Natural killer cell (primary cell): ENCODE data around the gene PLXNA4. TPM values are rescaled to one million over a fixed set of nuclear protein-coding genes. Genes with fewer than 3 reads are reported as not detected.

Source experiments
- ATAC-seq, 3 donors: fragments of 150-1000 bp in 2 of 3; fragments of 200-7000 bp in 1 of 3; cut with Tn5 transposase; 1 replicate in 1 of 3; 2 replicates in 2 of 3; pipeline ENCODE4 v1.10.0; 2021; ENCODE audit warnings: mild to moderate bottlenecking in 2 of 3, moderate library complexity in 2 of 3
- DNase-seq, 2 donors: peaks; one replicate each; pipeline versions ENCODE4 v3.0.0 to v3.0.0-alpha.2; 2013 to 2021; ENCODE audit warnings: mixed read lengths in 1 of 2
- H3K27ac ChIP-seq: one replicate; pipeline ENCODE4 v1.5.1; 2013; ENCODE audit warnings: mild to moderate bottlenecking, low read length
- H3K27me3 ChIP-seq: one replicate; pipeline ENCODE4 v1.6.1; 2013; ENCODE audit warnings: low read length; ENCODE audit not compliant: control insufficient read depth, insufficient read depth
- H3K36me3 ChIP-seq: one replicate; pipeline ENCODE4 v1.6.1; 2013; ENCODE audit warnings: low read length; ENCODE audit not compliant: control insufficient read depth, insufficient read depth
- H3K4me1 ChIP-seq: one replicate; pipeline ENCODE4 v1.6.1; 2013; ENCODE audit warnings: low read length; ENCODE audit not compliant: control insufficient read depth, insufficient read depth
- H3K4me3 ChIP-seq: one replicate; pipeline ENCODE4 v1.5.1; 2013; ENCODE audit warnings: low read length
- H3K9me3 ChIP-seq: one replicate; pipeline ENCODE4 v1.6.1; 2013; ENCODE audit warnings: low read length; ENCODE audit not compliant: control insufficient read depth, insufficient read depth
- H3K27ac Mint-ChIP-seq, 2 donors: one replicate each; pipeline ENCODE4 v1.8.0; 2022; ENCODE audit warnings: mild to moderate bottlenecking in 2 of 2, mixed read lengths in 2 of 2, moderate library complexity in 1 of 2
- H3K27me3 Mint-ChIP-seq, 2 donors: one replicate each; pipeline ENCODE4 v1.8.0; 2022; ENCODE audit warnings: low read depth in 2 of 2, mixed read lengths in 2 of 2
- H3K36me3 Mint-ChIP-seq: one replicate; pipeline ENCODE4 v1.8.0; 2022; ENCODE audit warnings: mixed read lengths
- H3K4me1 Mint-ChIP-seq, 2 donors: one replicate each; pipeline ENCODE4 v1.8.0; 2022; ENCODE audit warnings: mixed read lengths in 2 of 2
- H3K4me3 Mint-ChIP-seq: one replicate; pipeline ENCODE4 v1.8.0; 2022; ENCODE audit warnings: mild to moderate bottlenecking, moderate library complexity, mixed read lengths
- H3K9me3 Mint-ChIP-seq, 2 donors: one replicate each; pipeline ENCODE4 v1.8.0; 2022; ENCODE audit warnings: mixed read lengths in 2 of 2
- whole genome bisulfite sequencing: methylation state at CpG from one replicate; pipeline ENCODE4 v1.1.7; 2013; ENCODE audit warnings: missing lambda C conversion rate; ENCODE audit not compliant: insufficient coverage; 5-methylcytosine and 5-hydroxymethylcytosine counted together
- intact Hi-C: fragments of 100-400 bp; cut with micrococcal nuclease; formaldehyde crosslinking; loops from one replicate; pipeline ENCODE4 v1.14.2; 2022
- total RNA-seq, 4 donors: library from RNA; stranded (reverse); fragments of 120-200 nt in 1 of 4; gene quantifications; one replicate each; pipeline versions ENCODE4 v1.2.3 to v1.2.4, GENCODE V29; 2013 to 2022
- TF ChIP-seq, protein P1 (sequence below): fragments of 200-600 bp; IDR thresholded peaks from one replicate; pipeline ENCODE4 v1.8.0; 2022; ENCODE audit warnings: antibody characterized with exemption

Gene PLXNA4
- total RNA-seq, 3 donors from 2014 or later (not counting 1 experiment from before 2014, with no cell fraction given): 5.1 to 15.3 (median 10.9) TPM

DNA sequence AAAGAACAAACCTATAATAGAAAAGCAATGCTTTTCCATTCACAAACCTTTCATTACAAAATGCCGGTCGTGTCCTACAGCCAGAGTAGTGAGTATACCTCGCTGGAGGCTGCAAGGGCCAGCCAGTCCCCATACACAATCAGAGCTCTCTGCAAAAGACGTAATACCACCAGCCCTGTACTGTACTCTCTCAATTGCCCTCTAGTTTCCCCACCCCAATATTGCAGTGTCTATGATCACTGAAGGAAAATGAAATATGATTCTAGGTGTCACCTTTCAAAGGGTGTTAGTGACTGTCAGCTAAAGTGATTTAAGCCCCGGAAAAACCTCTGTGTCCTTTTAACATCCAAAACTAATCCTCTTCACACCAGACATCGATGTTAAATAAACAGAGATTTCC lies 24.8 kb downstream of the PLXNA4 start:
- no peak overlapping the region for H3K4me3 ChIP-seq
- peaks cover 28 to 42% of the 10 kb centered on the region in 2 donors for H3K4me1 Mint-ChIP-seq

DNA sequence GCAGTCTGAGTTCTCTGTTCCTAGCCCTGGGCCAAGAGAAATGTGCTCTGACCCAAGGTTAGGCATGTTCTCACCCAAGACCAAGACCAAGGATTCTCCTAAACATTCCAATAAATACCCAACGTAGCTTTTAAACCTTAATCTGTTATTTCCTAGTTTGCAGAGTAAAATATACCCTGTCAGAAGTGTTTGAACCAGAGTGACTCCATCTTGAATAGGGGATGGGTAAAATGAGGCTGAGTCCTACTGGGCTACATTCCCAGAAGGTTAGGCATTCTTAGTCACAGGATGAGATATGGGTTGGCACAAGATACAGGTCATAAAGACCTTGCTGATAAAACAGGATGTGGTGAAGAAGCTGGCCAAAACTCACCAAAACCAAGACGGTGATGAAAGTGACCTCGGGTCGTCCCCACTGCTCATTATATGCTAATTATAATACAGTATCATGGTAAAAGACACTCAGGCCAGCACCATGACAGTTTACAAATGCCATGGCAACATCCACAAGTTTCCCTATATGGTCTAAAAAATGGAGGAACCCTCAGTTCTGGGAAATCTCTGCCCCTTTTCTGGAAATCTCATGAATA lies 27.7 kb downstream of the PLXNA4 start:
- TF ChIP-seq, protein P1, sequence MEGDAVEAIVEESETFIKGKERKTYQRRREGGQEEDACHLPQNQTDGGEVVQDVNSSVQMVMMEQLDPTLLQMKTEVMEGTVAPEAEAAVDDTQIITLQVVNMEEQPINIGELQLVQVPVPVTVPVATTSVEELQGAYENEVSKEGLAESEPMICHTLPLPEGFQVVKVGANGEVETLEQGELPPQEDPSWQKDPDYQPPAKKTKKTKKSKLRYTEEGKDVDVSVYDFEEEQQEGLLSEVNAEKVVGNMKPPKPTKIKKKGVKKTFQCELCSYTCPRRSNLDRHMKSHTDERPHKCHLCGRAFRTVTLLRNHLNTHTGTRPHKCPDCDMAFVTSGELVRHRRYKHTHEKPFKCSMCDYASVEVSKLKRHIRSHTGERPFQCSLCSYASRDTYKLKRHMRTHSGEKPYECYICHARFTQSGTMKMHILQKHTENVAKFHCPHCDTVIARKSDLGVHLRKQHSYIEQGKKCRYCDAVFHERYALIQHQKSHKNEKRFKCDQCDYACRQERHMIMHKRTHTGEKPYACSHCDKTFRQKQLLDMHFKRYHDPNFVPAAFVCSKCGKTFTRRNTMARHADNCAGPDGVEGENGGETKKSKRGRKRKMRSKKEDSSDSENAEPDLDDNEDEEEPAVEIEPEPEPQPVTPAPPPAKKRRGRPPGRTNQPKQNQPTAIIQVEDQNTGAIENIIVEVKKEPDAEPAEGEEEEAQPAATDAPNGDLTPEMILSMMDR: no peak
- Histone ChIP-seq H3K27me3 (no peaks in the 10 kb centered on the region), H3K36me3 (no peaks in the 10 kb centered on the region), H3K4me3 (no peak overlapping the region), H3K27ac (no peak overlapping the region), H3K4me1 (peaks cover 4% of the 10 kb centered on the region), H3K9me3 (peaks cover 10% of the 10 kb centered on the region)
- H3K4me3 Mint-ChIP-seq: no peak overlapping the region
- DNase-seq: no peak
- peaks cover 12% of the 10 kb centered on the region for H3K36me3 Mint-ChIP-seq
- intact Hi-C loops: no loop called here
- WGBS: 10% methylated on average over 3 of the region's 4 CpGs
- peaks cover 32 to 35% of the 10 kb centered on the region in 2 donors for H3K4me1 Mint-ChIP-seq
- H3K27me3 Mint-ChIP-seq: peaks cover 9 to 15% of the 10 kb centered on the region in 2 donors
- no peak overlapping the region for H3K27ac Mint-ChIP-seq
- ATAC-seq: no peak
- peaks cover 3 to 9% of the 10 kb centered on the region in 2 donors for H3K9me3 Mint-ChIP-seq

More for the DNA sequence above, 24.8 kb downstream of the PLXNA4 start:
- no peak overlapping the region for H3K27ac ChIP-seq
- peaks cover 12% of the 10 kb centered on the region for H3K36me3 Mint-ChIP-seq
- H3K9me3 ChIP-seq: peaks cover 10% of the 10 kb centered on the region
- H3K4me3 Mint-ChIP-seq: no peak overlapping the region
- WGBS: 95% methylated on average over 5 of the region's 6 CpGs
- DNase-seq: no peak
- H3K27me3 Mint-ChIP-seq: peaks cover 9 to 12% of the 10 kb centered on the region in 2 donors
- no peaks in the 10 kb centered on the region for H3K36me3 ChIP-seq
- TF ChIP-seq, protein P1: no peak
- ATAC-seq: no peak
- H3K9me3 Mint-ChIP-seq: peaks cover 3 to 9% of the 10 kb centered on the region in 2 donors
- H3K27me3 ChIP-seq: no peaks in the 10 kb centered on the region
- intact Hi-C loops: no loop called here
- peaks cover 4% of the 10 kb centered on the region for H3K4me1 ChIP-seq
- no peak overlapping the region for H3K27ac Mint-ChIP-seq

DNA sequence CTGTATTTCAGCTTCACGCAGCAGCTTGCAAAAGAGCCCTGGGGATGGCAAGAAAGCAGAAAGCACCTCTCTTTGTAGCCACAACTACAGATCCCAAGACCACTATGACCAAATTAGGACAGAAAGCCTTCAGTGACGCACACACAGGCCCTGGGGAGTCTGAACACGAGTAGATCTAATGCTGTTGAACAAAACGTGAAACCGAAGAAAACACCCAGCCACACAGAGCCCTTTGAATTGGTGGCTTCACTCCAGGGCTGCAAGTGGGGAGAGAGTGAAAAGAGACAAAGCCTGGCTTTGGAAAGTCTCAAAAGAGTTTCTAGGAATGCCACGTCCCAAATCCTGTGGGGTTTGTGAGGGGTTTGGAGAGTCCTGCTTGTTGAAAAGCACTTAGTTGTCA lies 28.4 kb downstream of the PLXNA4 start:
- peaks cover 4% of the 10 kb centered on the region for H3K4me1 ChIP-seq
- Mint-ChIP-seq H3K27me3 (peaks cover 9 to 15% of the 10 kb centered on the region in 2 donors), H3K27ac (no peak overlapping the region)

More for the DNA sequence above, 28.4 kb downstream of the PLXNA4 start:
- TF ChIP-seq, protein P1: no peak
- WGBS: 76% methylated on average over 6 of the region's 6 CpGs
- DNase-seq (no peak), ATAC-seq (no peak)
- Histone ChIP-seq H3K27me3 (no peaks in the 10 kb centered on the region), H3K4me3 (no peak overlapping the region), H3K36me3 (no peaks in the 10 kb centered on the region), H3K9me3 (peaks cover 10% of the 10 kb centered on the region), H3K27ac (no peak overlapping the region)
- Mint-ChIP-seq H3K4me3 (no peak overlapping the region), H3K4me1 (peaks cover 33 to 35% of the 10 kb centered on the region in 2 donors), H3K9me3 (peaks cover 3 to 9% of the 10 kb centered on the region in 2 donors), H3K36me3 (peaks cover 12% of the 10 kb centered on the region)
- intact Hi-C loops: no loop called here
